ENCODE data around the gene GAREM1. TPM values are rescaled to one million over a fixed set of nuclear protein-coding genes. Genes with fewer than 3 reads are reported as not detected.

GAREM1 gene
- total and polyA plus RNA-seq, 8 donors, result 2.9 to 55.9 (median 13.5) TPM

GRCh38 chr18:32460171-32460731 is 10.4 kb downstream of the GAREM1 start:
- no peak overlapping the region for H3K4me3 ChIP-seq
- WGBS, 2 donors, result 40 to 43% methylated on average over 4 of the region's 4 CpGs
- FAIRE-seq, result peak; percentile 56
- no peaks in the 10 kb centered on the region for H3K36me3 ChIP-seq
- H3K27me3 ChIP-seq, result no peaks in the 10 kb centered on the region
- no peaks in the 10 kb centered on the region for H3K9me3 ChIP-seq
- no peak for DNase-seq
- intact Hi-C loops (cut with DNase I), result loop anchor here in 1 of 3 donors (10.0 kb wide), 1 partner anchor 85 kb away; no protein-coding TSS in a partner anchor
- no peak overlapping the region for H3K27ac ChIP-seq
- TF ChIP-seq, protein P1, sequence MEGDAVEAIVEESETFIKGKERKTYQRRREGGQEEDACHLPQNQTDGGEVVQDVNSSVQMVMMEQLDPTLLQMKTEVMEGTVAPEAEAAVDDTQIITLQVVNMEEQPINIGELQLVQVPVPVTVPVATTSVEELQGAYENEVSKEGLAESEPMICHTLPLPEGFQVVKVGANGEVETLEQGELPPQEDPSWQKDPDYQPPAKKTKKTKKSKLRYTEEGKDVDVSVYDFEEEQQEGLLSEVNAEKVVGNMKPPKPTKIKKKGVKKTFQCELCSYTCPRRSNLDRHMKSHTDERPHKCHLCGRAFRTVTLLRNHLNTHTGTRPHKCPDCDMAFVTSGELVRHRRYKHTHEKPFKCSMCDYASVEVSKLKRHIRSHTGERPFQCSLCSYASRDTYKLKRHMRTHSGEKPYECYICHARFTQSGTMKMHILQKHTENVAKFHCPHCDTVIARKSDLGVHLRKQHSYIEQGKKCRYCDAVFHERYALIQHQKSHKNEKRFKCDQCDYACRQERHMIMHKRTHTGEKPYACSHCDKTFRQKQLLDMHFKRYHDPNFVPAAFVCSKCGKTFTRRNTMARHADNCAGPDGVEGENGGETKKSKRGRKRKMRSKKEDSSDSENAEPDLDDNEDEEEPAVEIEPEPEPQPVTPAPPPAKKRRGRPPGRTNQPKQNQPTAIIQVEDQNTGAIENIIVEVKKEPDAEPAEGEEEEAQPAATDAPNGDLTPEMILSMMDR (IDR thresholded peaks at IDR 0.05), result no peak
- H3K4me1 ChIP-seq, result peaks cover 22 to 40% (median 38%) of the 10 kb centered on the region in 3 donors
- ATAC-seq, result peak in 2 of 4 donors; percentile 31 to 38

DNA sequence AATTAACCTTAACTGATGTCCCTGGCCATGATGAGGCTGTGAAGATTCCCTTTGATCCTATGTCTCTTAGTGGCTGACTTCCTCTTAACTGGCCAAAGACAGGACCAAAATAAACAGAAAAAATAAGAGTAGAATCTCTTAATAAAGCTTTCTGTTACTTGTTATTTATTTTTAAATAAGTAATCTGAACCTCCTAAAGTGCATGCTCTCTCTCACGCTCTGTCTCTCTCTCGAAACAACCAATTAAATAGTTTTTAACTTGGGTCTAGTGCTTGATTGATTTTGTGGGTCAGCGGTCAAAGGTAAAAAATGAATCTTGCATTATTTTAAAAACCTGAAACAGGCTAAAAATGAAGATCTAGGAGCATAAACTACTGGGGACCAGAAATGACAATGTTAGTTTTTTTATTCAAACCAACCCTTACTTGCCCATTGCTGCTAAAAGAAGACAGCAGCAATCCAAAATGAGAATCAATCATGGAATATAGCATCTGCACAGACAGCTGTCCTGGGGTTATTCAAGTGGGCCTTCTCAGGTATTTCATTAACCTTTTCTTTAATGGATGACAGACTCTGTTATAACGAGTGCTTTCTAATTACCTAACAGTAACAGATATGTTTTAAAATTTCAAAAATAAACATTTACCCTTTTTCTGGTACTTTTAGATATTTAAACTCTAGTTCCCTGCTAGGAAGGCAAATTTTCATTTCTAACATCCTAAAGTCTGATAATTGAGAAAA is 11.2 kb downstream of the GAREM1 start:
- intact Hi-C loops (cut with DNase I), result loop anchor here in 1 of 3 donors (10.0 kb wide), 1 partner anchor 85 kb away; no protein-coding TSS in a partner anchor
- TF ChIP-seq, protein P1 (IDR thresholded peaks at IDR 0.05), result no peak
- Histone ChIP-seq H3K36me3 (no peaks in the 10 kb centered on the region), H3K9me3 (no peaks in the 10 kb centered on the region), H3K27me3 (no peaks in the 10 kb centered on the region), H3K4me3 (no peak overlapping the region), H3K4me1 (peaks cover 22 to 38% (median 34%) of the 10 kb centered on the region in 3 donors), H3K27ac (no peak overlapping the region)
- ATAC-seq (no peak), FAIRE-seq (no peak), DNase-seq (no peak)
- WGBS, 2 donors, result 71 to 72% methylated on average over 4 of the region's 4 CpGs

- no peaks in the 10 kb centered on the region for H3K27me3 ChIP-seq
- 74 to 88% methylated on average over 1 of the region's 1 CpG for WGBS, 2 donors
- no peak for FAIRE-seq
Observed at GRCh38 chr18:32455361-32455760, 15.3 kb downstream of the GAREM1 start.

DNA sequence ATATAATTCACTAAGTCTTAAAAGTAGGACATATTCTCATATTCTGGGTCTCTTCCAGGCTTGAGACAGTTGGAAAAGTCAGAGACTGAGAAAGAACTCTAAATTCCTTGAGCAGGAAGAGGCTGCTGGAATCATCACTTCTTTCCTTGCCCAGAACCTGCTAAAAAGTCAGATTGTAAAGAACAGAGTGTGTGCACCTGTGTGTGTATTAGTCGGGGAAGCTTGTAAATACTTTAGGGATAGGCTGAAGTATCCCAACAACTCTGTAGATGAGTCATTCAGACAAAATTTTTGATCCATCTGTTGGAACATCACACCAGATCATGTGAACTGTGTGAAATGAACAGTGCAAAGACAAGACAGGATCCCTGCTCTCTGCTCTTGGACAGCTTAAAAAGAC is 16.1 kb downstream of the GAREM1 start:
- H3K9me3 ChIP-seq, result no peaks in the 10 kb centered on the region
- H3K36me3 ChIP-seq, result no peaks in the 10 kb centered on the region
- TF ChIP-seq, protein P1 (IDR thresholded peaks at IDR 0.05), result no peak
- intact Hi-C loops (cut with DNase I), result no loop called here
- H3K27ac ChIP-seq, result no peak overlapping the region
- 30 to 39% methylated on average over 1 of the region's 1 CpG for WGBS, 2 donors
- peaks cover 25 to 33% (median 27%) of the 10 kb centered on the region in 3 donors for H3K4me1 ChIP-seq
- no peak overlapping the region for H3K4me3 ChIP-seq
- FAIRE-seq (no peak), DNase-seq (no peak), ATAC-seq (peak in 2 of 4 donors; percentile 14 to 26)
- no peaks in the 10 kb centered on the region for H3K27me3 ChIP-seq

More at GRCh38 chr18:32455361-32455760, 15.3 kb downstream of the GAREM1 start:
- Histone ChIP-seq H3K4me1 (peaks cover 22 to 33% (median 31%) of the 10 kb centered on the region in 3 donors), H3K4me3 (no peak overlapping the region), H3K9me3 (no peaks in the 10 kb centered on the region), H3K27ac (no peak overlapping the region), H3K36me3 (no peaks in the 10 kb centered on the region)
- TF ChIP-seq, protein P1 (IDR thresholded peaks at IDR 0.05), result no peak
- DNase-seq, result no peak
- intact Hi-C loops (cut with DNase I), result no loop called here
- ATAC-seq, result no peak

DNA sequence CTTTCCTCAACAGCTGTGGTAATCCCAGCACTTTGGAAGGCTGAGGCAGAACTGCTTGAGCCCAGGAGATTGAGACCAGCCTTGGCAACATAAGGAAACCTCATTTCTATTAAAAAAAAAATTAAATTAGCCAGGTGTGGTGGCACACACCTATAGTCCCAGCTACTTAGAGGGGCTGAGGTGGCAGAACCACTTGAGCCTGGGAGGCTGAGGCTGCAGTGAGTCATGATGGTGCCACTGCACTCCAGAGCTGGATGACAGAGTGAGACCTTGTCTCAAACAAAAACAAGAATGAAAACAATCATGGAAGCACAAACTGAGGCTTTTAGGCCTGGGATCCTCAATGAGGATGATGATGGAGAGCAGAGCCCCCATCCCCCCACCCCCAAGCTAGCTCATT is 19.8 kb downstream of the GAREM1 start:
- intact Hi-C loops (cut with DNase I), result no loop called here
- Histone ChIP-seq H3K9me3 (no peaks in the 10 kb centered on the region), H3K27ac (no peak overlapping the region), H3K4me1 (peaks cover under 1 to 17% (median 6%) of the 10 kb centered on the region in 3 donors), H3K27me3 (no peaks in the 10 kb centered on the region), H3K36me3 (no peaks in the 10 kb centered on the region), H3K4me3 (no peak overlapping the region)
- no peak for DNase-seq
- no peak for FAIRE-seq
- ATAC-seq, result peak in 1 of 4 donors; percentile 14
- TF ChIP-seq, protein P1 (IDR thresholded peaks at IDR 0.05), result no peak
